Stimulated activated CD8-positive, alpha-beta memory T cell treated with anti-CD3 and anti-CD28 coated beads, Interleukin-4, amount 100 ng/mL, for 24 hours (primary cell): Measurements from ENCODE around the gene RAET1G.
"Not testable (repeated sequence)": the region's sequence is repeated elsewhere in the genome, so short reads cannot be mapped to it uniquely, and the experiment has no call there.

ENCODE experiments used
- DNase-seq: peaks from one replicate; pipeline ENCODE4 v3.0.0-alpha.2; 2020; ENCODE audit warnings: low read depth

Gene RAET1G, protein sequence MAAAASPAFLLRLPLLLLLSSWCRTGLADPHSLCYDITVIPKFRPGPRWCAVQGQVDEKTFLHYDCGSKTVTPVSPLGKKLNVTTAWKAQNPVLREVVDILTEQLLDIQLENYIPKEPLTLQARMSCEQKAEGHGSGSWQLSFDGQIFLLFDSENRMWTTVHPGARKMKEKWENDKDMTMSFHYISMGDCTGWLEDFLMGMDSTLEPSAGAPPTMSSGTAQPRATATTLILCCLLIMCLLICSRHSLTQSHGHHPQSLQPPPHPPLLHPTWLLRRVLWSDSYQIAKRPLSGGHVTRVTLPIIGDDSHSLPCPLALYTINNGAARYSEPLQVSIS

DNA sequence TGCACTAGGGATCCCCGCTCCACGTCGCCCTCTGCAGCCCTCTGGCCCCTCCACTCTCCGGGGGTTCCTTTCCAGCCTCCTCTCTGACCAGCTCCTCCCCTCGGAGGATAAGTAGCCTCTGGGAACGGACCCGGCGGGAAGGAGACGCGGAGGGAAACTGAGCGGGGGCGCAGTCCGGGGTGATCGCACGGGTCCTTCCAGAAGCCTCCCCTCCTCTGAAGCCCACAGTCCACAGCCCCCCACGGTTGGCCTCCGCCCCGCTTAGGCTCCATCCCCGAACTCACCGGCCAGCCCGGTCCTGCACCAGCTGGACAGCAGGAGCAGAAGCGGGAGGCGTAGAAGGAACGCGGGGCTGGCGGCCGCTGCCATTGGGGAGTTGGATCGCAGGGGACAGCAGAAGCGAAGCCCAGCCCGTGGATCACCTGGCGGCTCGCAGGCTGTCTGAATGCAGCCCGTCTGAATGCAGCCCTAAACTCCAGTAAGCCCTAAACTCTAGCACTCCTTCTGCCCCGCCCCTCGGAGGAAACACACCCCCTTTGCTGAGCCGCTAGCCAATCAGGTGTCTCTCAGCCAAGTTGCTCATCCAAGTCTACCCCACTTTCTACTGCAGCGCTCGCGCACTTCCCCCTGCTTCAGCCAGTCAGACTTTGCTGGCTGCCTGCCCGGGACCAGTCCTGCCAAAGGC is at the start of gene RAET1G:
RAET1G (minus strand) TSS at position 480 of the 685 bp plus-strand sequence; CDS start at position 369, 111 bp downstream.
- DNase-seq = peak; percentile 72

DNA sequence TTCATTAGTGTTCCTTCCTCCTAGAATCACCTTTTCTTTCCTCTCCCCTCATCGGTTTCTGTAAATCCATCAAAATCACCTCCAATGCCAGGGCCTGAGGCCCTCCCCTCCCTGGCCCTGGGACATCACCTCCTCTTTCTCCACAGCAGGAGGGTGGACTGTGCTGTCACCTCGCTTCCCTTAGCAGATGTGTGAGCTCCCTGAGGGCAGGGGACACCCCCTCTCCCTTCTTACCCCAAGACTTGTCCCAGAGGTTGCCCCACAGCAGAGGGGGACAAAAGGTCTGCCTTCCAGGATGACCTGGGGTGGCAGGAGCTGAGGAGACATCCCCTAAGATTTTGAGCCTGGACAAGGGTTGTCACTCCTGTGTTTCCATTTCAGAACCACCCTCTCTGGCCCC is 46.7 kb upstream of the RAET1G start:
- DNase-seq = no peak

DNA sequence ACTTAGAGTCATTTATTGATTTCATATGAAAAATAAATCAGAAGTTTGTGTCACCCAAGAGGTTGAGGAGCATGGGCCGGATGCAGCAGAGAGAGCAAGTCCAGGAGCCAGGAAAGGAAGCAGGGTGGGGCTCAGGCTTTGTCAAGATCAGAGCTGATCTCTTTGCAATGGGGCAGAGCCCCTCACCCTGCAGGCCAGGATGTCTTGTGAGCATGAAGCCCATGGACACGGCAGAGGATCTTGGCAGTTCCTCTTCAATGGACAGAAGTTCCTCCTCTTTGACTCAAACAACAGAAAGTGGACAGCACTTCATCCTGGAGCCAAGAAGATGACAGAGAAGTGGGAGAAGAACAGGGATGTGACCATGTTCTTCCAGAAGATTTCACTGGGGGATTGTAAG is 46.0 kb upstream of the RAET1G start:
- not testable (repeated sequence) for DNase-seq

DNA sequence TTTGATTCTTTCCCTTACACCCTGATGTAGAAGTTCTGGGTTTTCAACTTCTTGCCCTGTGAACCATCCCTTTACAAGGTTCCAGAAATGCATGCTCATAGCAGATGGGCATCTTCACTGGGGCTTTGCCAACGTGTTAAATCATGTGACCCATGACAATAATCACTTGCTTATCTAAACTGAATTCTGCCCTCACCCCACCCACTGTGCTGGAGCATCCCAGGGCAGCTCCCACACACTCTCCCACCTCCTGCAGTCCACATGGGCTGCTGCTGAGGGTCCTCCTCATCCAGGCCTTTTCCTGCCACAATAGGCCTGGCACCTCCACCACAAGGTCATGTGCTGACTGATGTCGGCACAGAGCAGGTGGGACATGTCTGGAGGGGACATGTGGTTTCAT is 45.1 kb upstream of the RAET1G start:
- not testable (repeated sequence) for DNase-seq

DNA sequence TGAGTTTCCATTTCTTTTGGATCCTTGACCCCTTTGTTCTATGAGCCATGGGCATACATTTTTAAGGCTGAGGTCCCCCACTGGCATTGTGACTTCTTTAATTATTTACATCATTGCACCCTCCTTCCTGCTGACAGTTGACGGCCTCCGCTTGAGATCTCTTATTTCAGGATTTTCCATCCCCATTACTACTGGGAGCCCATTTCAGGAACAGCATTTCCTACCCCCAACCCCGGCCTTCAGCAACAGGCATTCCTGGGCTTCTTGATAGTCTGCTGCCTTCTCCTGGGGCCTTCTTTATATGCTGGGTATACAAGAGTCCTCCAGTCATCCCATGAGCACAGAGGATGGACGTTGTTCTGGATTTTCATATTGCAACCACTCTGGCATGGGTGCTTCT is 44.7 kb upstream of the RAET1G start:
- no peak for DNase-seq

DNA sequence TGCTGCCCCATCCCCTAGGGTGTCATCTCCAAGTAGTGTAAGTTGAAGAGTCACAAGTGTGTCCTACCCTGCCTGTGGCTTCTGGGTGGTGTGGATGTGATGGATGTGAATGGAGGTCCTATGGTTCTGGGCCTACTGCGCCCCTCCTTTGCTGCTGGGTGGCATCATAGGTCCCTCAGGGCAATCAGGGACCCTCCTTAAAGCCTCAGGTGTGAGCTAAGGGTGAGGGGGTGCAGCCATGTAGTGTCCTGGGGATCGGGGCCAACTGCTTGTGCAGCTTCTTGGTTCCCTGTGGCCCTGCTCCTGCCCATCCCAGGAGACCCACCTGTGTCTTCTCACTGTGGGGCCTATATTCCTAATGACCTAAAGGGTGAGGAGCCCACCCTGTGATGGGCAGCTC is 43.4 kb upstream of the RAET1G start:
- not testable (repeated sequence) for DNase-seq

DNA sequence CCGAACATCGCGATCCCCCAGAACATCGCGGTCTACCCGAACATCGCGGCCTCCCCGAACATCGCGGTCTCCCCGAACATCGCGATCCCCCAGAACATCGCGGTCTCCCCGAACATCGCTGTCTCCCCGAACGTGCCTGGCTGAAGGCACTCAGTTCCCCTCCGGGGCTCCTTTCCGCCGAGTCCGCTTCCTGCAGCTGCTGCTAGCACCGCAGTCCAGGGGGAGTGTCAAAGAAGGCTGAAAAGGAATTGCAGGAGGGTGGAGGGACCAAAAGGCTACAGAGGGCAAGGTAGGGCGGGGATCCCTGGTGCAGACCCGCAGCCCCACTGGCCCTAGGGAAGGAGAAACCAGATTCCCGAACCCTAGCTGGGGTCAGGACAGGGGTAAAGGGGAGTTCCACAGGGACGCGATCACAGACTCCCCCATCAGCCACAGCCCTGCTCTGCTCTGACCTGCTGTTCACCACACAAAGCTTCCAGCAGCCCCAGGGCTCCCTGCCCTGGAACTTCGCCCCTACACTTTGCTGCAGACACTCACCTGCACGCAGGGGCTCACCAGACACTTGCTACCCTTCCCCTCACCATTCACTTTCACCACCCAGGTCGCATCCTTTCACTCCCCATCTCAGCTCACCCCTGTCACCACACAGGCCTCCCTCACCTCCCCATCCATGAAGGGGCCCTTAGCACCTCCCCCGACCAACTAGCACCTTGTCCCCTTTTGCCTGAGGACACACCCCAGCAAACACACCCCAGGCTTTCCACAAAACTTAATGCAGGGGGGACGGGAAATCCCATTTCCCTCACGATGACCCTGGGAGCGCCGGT is 42.5 kb upstream of the RAET1G start:
- DNase-seq = no peak

DNA sequence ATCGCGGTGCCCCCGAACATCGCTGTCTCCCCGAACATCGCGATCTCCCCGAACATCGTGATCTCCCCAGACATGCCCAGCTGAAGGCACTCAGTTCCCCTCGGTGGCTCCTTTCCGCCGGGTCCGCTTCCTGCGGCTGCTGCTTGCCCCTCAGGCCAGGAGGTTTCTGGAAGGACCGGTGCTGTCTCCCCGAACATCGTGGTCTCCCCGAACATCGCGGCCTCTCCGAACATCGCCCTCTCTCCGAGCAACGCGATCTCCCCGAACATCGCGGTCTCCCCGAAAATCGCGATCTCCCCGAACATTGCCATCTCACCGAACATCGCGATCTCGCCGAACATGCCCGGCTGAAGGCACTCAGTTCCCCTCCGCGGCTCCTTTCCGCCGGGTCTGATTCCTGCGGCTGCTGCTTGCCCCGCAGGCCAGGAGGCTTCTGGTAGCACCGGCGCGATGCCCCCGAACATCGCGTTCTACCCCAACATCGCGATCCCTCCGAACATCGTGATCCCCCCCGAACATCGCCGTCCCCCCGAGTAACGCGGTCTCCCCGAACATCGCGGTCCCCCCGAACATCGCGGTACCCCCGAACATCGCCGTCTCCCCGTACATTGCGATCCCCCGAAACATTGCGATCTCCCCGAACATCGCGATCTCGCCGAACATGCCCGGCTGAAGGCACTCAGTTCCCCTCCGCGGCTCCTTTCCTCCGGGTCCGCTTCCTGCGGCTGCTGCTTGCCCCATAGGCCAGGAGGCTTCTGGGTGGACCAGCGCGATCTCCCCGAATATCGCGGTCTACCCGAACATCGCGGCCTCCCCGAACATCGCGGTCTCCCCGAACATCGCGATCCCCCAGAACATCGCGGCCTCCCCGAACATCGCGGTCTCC is 41.6 kb upstream of the RAET1G start:
- DNase-seq = no peak

DNA sequence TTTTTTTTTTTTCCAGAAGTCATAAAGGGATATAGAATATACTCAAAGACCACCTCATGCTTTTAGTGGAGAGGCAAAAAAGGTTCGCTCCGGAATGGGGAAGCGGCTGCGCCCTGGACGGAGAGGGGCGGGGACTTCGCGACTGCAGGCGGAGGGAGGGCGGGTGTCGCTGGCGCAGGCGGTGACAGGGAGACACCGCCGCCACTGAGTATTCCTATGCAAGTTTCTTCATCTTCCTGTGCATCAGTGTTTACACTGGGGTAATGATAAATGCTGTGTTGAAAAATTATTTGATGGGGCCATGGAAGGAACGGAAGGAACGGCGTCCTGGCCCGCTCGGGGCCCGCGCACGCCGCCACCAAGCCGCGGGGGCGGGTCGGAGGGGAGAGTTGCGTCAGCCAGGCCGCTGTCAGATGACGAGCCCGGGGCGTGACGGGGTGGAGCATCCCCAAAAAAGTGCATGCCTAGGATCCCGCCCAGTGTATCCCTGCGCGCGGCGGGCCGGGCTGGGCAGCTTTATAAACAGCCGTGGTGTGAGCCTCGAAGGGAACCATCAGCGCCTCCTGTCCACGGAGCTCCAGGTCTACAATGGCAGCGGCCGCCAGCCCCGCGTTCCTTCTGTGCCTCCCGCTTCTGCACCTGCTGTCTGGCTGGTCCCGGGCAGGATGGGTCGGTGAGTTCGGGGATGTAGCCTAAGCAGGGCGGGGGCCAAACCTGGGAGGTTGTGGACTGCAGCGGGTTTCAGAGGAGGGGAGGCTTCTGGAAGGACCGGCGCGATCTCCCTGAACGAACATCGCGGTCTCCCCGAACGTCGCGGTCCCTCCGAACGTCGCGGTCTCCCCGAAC is 40.8 kb upstream of the RAET1G start, which contains the start of gene ULBP1:
ULBP1 (plus strand) TSS at position 482 of the 846 bp plus-strand sequence; CDS start at position 589, 107 bp downstream.
- peak; percentile 72 for DNase-seq

DNA sequence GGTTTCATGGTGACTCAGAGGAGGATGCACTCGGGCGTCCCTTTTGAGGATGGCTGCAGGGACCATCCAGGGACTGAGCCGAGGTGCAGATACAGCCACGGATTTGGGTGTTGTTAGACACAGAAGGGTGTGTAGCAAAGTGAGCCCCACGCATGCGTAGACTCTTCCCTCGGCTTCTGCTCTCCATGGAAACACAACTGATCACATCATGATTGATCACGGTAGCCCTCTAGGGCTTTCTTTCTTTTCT is 40.2 kb upstream of the RAET1G start:
- no peak for DNase-seq

DNA sequence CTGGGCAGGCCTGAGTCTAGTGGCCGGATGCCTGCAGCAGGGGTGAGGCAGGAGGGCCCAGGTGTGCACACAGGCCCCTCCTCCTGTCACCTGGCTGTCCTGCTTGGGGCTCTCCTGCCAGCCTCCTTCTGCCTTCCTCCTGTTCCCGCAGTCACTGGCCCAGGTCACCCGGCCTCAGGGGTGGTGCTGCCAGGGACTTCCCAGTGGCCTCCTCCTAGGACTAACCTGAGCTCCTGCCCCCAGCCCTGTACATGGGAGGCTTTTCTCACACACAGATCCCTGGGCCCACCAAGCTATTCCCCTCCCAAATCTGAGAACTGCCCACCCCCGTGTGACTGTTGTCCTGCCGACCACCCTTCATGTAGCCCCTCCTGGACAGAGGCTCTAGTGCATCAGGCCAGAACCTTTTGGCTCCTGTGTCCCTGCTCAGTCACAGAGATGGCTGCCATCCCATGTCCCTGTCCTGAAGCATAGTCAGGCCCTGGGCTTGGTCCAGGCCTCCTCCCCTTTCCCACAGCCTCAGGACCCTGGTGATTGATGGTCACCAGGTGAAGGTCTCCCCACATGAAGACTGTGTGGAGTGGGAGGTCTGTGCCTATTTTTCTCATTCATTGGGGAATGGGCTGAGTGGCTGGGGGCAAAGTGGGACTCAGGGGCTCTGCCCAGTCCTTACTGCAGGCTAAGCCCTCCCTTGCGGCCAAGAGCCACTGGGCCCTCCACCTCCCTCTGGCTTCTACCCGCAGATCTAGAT is 39.7 kb upstream of the RAET1G start:
- no peak for DNase-seq

DNA sequence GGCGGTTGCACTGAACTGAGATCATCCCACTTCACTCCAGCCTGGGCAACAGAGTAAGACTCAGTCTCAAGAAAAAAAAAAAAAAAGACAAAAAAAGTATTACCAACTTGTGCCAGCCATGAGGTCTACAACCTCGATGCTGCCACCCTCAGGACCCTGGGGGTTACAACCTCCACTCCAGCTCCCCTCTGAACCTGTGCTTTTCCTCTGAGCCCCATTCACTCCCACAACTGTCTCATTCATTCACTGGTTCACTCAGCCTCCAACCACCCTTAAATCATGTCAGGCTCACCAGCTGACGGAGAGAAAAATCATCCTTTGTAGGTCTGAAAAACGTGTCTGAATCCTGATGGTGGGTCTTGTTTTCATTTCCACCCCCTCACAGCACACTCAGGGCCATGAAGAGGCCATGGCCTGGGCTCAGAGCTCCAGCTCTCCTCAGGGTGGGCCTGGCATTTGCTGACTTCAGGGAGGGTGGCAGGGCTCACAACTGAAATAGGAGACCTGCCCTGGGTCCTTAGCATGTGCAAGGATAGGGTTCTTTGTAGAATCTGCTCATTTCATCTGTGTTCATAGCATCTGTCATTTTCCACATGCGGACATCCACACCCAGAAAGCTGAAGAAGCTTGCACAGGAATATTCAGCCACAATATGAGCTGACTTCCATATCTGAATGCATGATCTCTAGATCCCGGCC is 39.0 kb upstream of the RAET1G start:
- no peak for DNase-seq

DNA sequence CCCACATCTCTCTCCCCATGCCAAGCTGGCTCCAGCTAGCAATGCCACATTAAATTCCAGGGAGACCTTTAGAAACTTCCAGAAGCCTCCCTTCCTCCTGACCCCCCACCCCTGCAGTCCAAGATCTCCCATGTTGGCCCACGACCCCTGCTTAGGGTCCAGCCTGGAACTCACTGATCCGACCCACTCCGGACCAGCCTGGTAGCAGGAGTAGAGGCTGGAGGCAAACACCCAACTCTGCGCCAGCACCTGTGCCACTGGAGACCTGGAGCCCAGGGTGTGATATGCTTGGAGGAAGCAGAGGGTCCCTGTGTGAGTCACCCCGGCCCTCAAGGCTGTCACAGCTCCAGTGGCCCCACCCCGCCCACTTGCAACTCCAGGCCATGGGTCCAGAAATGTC is 37.6 kb upstream of the RAET1G start:
- no peak for DNase-seq

DNA sequence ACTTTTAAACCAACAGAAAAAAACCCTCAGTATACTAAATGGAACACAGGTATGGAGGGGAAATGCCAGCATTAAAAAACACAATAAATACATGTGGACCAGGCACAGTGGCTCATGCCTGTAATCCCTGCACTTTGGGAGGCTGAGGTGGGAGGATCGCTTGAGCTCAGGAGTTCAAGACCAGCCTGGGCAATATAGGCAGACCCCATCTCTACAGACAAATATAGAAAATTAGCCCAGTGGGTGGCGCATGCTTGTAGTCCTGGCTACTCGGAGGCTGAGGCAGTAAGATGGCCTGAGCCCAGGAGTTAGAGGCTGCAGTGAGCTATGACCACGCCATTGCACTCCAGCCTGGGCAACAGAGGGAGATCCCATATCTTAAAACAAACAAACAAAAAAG is 36.9 kb upstream of the RAET1G start:
- DNase-seq = not testable (repeated sequence)

DNA sequence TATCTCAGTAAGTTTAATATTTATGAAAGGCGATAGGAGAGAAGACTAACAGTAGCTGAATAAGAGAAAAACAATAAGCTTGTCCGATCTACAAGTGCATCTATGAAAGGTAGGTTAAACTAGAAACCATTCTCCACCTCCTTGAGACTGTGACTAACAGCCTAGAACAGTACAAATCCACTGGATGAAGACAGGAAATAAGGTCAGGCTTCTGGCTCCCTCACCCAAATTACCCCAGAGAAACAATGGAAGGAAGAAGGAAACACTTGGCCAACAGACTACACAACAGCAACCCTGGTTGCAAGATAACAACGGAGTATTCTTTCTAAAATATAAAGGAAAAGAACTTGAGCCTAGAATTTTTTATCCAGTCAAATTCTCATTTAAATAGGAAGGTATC is 35.2 kb upstream of the RAET1G start:
- not testable (repeated sequence) for DNase-seq

DNA sequence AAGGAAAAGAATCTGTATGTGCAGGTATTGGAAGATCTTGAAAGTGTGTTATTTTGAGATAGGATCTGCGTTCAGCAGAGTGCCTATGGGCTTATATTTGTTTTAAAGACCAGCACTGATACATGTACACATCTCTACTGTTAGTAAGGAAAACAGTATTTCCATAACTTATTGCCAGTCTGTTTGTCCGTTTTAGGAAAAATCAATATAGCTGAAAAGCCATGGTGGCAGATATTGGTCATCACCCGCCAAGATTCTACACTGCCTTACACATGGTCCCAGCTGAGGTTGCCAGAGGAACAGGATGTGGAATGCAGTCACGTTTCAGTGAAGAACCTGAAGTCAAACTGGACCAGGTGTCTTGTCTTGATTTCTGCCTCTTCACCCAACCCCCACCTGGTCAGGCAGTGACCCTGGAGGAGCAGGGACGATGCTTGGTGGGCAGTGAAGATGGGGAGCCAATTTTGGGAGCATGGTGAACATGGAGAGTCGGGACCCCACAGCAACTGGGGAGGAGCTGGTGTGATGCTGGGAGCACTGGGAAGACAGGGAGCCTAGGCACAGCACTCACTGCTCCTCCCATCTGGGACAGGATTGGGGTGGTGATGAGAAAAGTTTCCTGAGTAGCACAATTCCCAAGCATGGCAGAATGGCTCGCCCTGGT is 32.9 kb upstream of the RAET1G start:
- DNase-seq = not testable (repeated sequence)

DNA sequence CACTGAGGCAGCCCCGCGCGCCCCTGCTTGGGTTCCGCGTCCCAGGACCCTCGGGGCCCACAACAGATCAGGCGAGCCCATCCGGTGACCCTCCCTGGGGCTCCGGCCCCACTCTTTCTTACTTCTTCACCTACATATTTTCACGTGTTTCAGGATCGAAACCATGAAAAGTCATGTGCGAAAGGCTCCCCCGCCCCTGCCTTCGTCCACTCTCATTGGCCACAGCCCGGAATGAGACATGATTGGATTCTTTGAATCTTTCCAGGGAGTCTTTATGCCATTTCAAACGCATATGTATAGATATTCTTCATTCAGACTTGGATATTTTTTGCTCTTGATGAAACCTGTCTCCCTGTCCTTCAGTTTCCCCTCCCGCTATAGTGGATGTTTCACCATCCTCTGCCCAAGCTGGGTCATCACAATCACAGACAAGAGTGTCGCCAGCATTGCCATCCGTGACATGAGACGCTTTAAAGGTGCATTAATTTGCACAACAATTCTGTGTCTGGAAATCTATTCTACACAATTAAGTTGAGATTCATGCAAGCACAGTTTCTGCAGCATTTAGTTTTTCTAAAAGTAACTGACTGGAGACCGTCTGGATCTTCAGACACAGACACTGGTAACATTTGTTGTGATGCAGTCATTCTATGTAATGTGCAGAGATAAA is 32.2 kb upstream of the RAET1G start:
- not testable (repeated sequence) for DNase-seq

DNA sequence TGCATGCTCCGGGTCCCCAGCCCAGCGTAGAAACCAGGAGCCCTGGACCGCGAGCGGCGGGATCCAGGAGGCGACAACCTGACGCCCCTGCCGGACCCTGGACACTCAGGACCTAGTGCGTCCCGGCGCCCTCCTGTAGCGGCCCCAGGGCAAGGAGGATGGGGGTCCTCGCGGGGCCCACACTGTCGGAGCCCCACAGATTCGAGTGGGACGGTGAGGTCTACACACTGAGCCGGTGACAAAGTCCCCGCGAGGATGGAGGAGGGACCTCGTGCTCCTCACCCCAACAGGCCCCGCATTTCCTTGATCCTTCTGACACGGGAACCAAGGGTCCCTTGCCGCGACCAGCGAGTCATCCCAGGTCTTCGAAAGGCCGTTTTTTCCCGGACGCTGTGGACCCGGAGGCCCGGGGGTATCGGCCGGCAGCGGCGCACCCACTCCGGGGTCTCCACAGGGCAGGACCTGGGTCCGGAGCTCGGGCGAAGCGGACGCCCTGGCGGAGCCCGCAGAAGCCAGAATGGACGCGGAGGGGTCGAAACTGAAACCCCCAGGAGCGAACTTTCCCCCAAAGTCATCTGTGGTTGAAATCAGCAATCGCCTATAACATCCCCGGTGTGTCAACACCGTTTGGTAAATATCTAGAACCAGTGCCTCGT is 31.5 kb upstream of the RAET1G start:
- DNase-seq = not testable (repeated sequence)
